HG02840 (cell line): Measurements from ENCODE around the gene ZNF473.
"Not testable (repeated sequence)": the region's sequence is repeated elsewhere in the genome, so short reads cannot be mapped to it uniquely, and the experiment has no call there.

Experiments
- ATAC-seq: cut with Tn5 transposase; IDR thresholded peaks from one replicate; pipeline ENCODE4 v1.9.1; 2021; ENCODE audit warnings: mild to moderate bottlenecking, moderate library complexity, moderate number of reproducible peaks; ENCODE audit not compliant: unreplicated experiment, low FRiP score

ZNF473 gene

DNA sequence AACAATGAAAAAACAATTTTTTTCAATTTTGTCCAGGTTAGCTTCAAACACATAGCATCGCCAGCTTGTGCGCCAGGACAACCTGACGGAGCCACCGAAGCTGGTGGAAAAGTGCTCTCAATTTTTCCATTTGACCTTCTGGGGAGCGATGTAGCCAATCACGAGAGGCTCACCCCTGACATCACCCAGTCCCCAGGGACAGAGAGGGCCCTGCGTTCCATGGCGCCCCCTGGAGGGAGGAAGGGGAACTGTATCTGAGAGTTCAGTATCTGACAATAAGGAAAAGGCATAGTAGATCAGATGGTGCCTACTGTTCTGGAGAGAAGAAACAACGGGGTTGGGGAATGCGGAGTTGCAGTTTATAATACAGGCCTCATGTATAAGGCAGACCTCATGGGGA is 64.9 kb downstream of the ZNF473 start:
- not testable (repeated sequence) for ATAC-seq

DNA sequence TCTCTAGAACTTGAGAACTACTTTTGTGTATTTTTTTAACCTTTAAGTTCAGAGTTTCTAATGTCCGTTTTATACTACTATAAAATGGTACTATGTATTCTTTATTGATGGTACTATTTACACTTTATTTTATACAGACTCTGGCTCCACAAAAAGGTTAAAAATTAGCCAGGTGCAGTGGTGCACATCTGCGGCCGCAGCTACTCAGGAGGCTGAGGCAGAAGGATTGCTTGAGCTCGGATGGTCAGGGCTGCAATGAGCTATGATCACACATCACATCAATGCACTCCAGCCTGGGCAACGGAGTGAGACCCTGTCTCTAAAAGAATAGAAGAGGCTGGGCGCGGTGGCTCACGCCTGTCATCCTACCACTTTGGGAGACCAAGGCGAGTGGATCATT is 66.0 kb downstream of the ZNF473 start:
- ATAC-seq: not testable (repeated sequence)

DNA sequence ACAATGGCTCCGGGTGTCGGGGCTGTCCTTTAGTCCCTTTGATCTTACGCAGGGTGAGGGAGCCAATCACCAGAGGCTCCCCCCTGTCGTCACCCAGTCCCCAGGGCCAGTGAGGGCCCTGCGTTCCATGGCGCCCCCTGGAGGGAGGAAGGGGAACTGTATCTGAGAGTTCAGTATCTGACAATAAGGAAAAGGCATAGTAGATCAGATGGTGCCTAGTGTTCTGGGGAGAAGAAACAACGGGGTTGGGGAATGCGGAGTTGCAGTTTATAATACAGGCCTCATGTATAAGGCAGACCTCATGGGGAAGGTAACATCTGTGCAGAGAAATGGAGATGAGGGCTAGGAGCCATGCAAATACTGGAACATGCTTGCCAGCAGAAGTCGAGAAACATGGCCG is 66.8 kb downstream of the ZNF473 start:
- ATAC-seq: not testable (repeated sequence)

DNA sequence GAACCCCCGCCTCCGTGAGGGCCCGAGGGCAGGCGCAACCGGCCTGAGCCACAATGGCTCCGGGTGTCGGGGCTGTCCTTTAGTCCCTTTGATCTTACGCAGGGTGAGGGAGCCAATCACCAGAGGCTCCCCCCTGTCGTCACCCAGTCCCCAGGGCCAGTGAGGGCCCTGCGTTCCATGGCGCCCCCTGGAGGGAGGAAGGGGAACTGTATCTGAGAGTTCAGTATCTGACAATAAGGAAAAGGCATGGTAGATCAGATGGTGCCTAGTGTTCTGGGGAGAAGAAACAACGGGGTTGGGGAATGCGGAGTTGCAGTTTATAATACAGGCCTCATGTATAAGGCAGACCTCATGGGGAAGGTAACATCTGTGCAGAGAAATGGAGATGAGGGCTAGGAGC is 72.1 kb downstream of the ZNF473 start:
- ATAC-seq: not testable (repeated sequence)

DNA sequence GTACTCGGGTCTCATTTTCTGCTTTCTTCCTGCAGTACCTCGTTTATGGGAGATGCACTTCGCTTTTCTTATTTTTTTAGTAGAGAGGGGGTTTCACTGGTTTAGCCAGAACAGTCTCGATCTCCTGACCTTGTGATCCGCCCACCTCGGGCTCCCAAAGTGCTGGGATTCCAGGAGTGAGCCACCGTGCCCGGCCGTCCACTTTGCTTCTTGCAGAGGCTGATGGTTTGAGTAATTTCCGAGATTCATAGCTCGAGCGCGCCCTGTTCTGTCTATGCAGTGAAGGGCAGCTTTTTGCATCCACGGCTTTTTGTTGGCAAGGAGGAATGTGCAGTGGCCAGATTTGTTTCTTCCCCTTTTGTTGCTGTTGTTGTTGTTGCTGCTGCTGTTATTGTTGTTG is 73.1 kb downstream of the ZNF473 start:
- ATAC-seq: not testable (repeated sequence)

DNA sequence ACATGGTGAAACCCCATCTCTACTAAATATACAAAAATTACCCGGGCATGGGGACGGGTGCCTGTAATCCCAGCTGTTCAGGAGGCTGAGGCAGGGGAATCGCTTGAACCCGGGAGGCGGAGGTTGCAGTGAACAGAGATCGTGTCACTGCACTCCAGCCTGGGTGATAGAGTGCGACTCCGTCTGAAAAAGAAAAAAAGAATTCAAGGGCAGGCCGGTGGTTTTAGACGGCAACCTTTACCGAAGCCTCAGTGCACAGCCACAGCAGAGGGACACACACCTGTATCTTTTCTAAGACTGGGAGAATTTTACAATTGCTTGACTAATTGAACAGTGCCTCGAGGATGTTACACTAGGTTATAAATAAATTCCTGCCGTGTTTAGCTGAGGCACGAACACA is 73.9 kb downstream of the ZNF473 start:
- not testable (repeated sequence) for ATAC-seq

DNA sequence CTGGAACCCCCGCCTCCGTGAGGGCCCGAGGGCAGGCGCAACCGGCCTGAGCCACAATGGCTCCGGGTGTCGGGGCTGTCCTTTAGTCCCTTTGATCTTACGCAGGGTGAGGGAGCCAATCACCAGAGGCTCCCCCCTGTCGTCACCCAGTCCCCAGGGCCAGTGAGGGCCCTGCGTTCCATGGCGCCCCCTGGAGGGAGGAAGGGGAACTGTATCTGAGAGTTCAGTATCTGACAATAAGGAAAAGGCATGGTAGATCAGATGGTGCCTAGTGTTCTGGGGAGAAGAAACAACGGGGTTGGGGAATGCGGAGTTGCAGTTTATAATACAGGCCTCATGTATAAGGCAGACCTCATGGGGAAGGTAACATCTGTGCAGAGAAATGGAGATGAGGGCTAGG is 75.1 kb downstream of the ZNF473 start:
- ATAC-seq: not testable (repeated sequence)
